Activated CD4-positive, alpha-beta T cell treated with anti-CD3 and anti-CD28 coated beads for 1 hour (primary cell): Measurements from ENCODE around the gene LRRN4CL.

Experiments used
- DNase-seq: peaks from one replicate; pipeline ENCODE4 v3.0.0-alpha.2; 2020

The LRRN4CL gene

GRCh38 chr11:62645946-62646824, 43.1 kb downstream of the LRRN4CL start, which contains the start of gene GANAB:
Gene GANAB (minus strand): TSS chr11:62646613. CDS start chr11:62646599, 14 bp downstream.
- peak; percentile 97 for DNase-seq

GRCh38 chr11:62645671-62645945, 43.7 kb downstream of the LRRN4CL start:
- no peak for DNase-seq

GRCh38 chr11:62644220-62644619, 45.1 kb downstream of the LRRN4CL start:
- DNase-seq, result no peak
